CD14-positive monocyte (primary cell): Measurements from ENCODE around the gene ENTHD1. TPM values are rescaled to one million over a fixed set of nuclear protein-coding genes. Genes with fewer than 3 reads are reported as not detected.
"Not testable (repeated sequence)": the region's sequence is repeated elsewhere in the genome, so short reads cannot be mapped to it uniquely, and the experiment has no call there.

ENCODE experiments used
- DNase-seq, 3 donors: peaks; one replicate each; pipeline ENCODE4 v3.0.0-alpha.2; 2011 to 2022
- H2AFZ ChIP-seq: 2 replicates; pipeline ENCODE4 v1.6.0; 2012; ENCODE audit warnings: mild to moderate bottlenecking, low read depth, low read length, inconsistent platforms; ENCODE audit not compliant: insufficient read depth, poor library complexity, severe bottlenecking
- H3K27ac ChIP-seq, 2 donors: 1 replicate in 1 of 2; 2 replicates in 1 of 2; pipeline ENCODE4 v1.5.1; 2012 to 2013; ENCODE audit warnings: low read length in 2 of 2, control low read depth in 1 of 2, inconsistent platforms in 1 of 2, low read depth in 1 of 2, mild to moderate bottlenecking in 1 of 2
- H3K27me3 ChIP-seq, 2 donors: one replicate each; pipeline versions ENCODE4 v1.6.0 to v1.6.1; 2011 to 2013; ENCODE audit warnings: low read length in 2 of 2; ENCODE audit not compliant: control insufficient read depth in 2 of 2, insufficient read depth in 2 of 2
- H3K36me3 ChIP-seq, 2 donors: replicated peaks in 1 of 2; 1 replicate in 1 of 2; 2 replicates in 1 of 2; pipeline versions ENCODE4 v1.5.1 to v1.6.1; 2012 to 2013; ENCODE audit warnings: low read length in 2 of 2, control low read depth in 1 of 2, inconsistent platforms in 1 of 2, mild to moderate bottlenecking in 1 of 2; ENCODE audit not compliant: insufficient read depth in 2 of 2, control insufficient read depth in 1 of 2
- H3K4me1 ChIP-seq, 2 donors: 1 replicate in 1 of 2; 2 replicates in 1 of 2; pipeline versions ENCODE4 v1.5.1 to v1.6.1; 2012 to 2013; ENCODE audit warnings: low read length in 2 of 2, control low read depth in 1 of 2, inconsistent platforms in 1 of 2, mild to moderate bottlenecking in 1 of 2, moderate library complexity in 1 of 2; ENCODE audit not compliant: insufficient read depth in 2 of 2, control insufficient read depth in 1 of 2
- H3K4me2 ChIP-seq: replicated peaks from 2 replicates; pipeline ENCODE3; 2012; ENCODE audit warnings: low read length, moderate library complexity, mild to moderate bottlenecking; ENCODE audit not compliant: poor library complexity, severe bottlenecking; ENCODE audit errors: extremely low read depth
- H3K4me3 ChIP-seq, 3 experiments: fragments of 200-600 bp in 1 of 3; sonication (generic) in 1 of 3; replicated peaks in 1 of 3; 1 replicate in 2 of 3; 2 replicates in 1 of 3; pipeline ENCODE4 v1.5.1; 2011 to 2013; ENCODE audit warnings: low read length in 3 of 3, mild to moderate bottlenecking in 3 of 3, control low read depth in 2 of 3, low read depth in 2 of 3, inconsistent platforms in 1 of 3, moderate library complexity in 1 of 3
- H3K79me2 ChIP-seq: 2 replicates; pipeline ENCODE4 v1.6.0; 2012; ENCODE audit warnings: mild to moderate bottlenecking, control low read depth, inconsistent platforms, low read length, moderate library complexity; ENCODE audit not compliant: insufficient read depth
- H3K9ac ChIP-seq: 2 replicates; pipeline ENCODE4 v1.6.0; 2017; ENCODE audit warnings: low read length, mild to moderate bottlenecking; ENCODE audit not compliant: insufficient read depth, poor library complexity, severe bottlenecking
- H3K9me3 ChIP-seq, 2 donors: replicated peaks in 1 of 2; 1 replicate in 1 of 2; 2 replicates in 1 of 2; pipeline versions ENCODE4 v1.5.1 to v1.6.1; 2012 to 2013; ENCODE audit warnings: low read length in 2 of 2, control low read depth in 1 of 2; ENCODE audit not compliant: control insufficient read depth in 1 of 2, insufficient read depth in 1 of 2
- H4K20me1 ChIP-seq: 2 replicates; pipeline ENCODE4 v1.6.0; 2012; ENCODE audit warnings: mild to moderate bottlenecking, low read length, control low read depth, moderate library complexity; ENCODE audit not compliant: insufficient read depth
- H3K27ac Mint-ChIP-seq, 7 donors: one replicate each; pipeline ENCODE4 v1.8.0; 2020; ENCODE audit warnings: mild to moderate bottlenecking in 7 of 7, mixed read lengths in 7 of 7, moderate library complexity in 6 of 7, inconsistent platforms in 2 of 7
- H3K27me3 Mint-ChIP-seq, 3 donors: one replicate each; pipeline ENCODE4 v1.8.0; 2021 to 2022; ENCODE audit warnings: low read depth in 3 of 3, mild to moderate bottlenecking in 3 of 3, mixed read lengths in 3 of 3, moderate library complexity in 3 of 3, inconsistent platforms in 1 of 3
- H3K36me3 Mint-ChIP-seq, 2 donors: one replicate each; pipeline ENCODE4 v1.8.0; 2020; ENCODE audit warnings: mixed read lengths in 2 of 2, inconsistent platforms in 1 of 2, mild to moderate bottlenecking in 1 of 2
- H3K4me1 Mint-ChIP-seq: one replicate; pipeline ENCODE4 v1.8.0; 2020; ENCODE audit warnings: mild to moderate bottlenecking, mixed read lengths
- H3K4me3 Mint-ChIP-seq, 2 donors: one replicate each; pipeline ENCODE4 v1.8.0; 2020; ENCODE audit warnings: mild to moderate bottlenecking in 2 of 2, mixed read lengths in 2 of 2, moderate library complexity in 1 of 2
- H3K9me3 Mint-ChIP-seq, 7 donors: one replicate each; pipeline ENCODE4 v1.8.0; 2020 to 2022; ENCODE audit warnings: mixed read lengths in 7 of 7, mild to moderate bottlenecking in 6 of 7, moderate library complexity in 6 of 7, inconsistent platforms in 2 of 7
- CTCF ChIP-seq: fragments of 200-600 bp; IDR thresholded peaks from one replicate; pipeline ENCODE4 v1.8.0; 2022; ENCODE audit warnings: antibody characterized with exemption, mild to moderate bottlenecking
- WGBS: methylation state at CpG from one replicate; pipeline ENCODE4 v1.1.5; 2013; ENCODE audit warnings: missing lambda C conversion rate; ENCODE audit not compliant: insufficient coverage; 5-methylcytosine and 5-hydroxymethylcytosine counted together
- intact Hi-C, 2 donors: fragments of 100-400 bp; cut with micrococcal nuclease; formaldehyde crosslinking; loops; one replicate each; pipeline versions ENCODE4 v1.15.0 to v1.15.1; 2023
- polyA plus RNA-seq, 3 donors: library from polyadenylated mRNA; depleted of rRNA in 1 of 3; unstranded in 2 of 3; stranded (reverse) in 1 of 3; fragments of 300-500 nt in 2 of 3; fragments of >200 nt in 1 of 3; fragmentation: Illumina TruSeq in 2 of 3; gene quantifications; 1 replicate in 2 of 3; 2 replicates in 1 of 3; pipeline ENCODE4 v1.2.3, GENCODE V29; 2012 to 2021

The ENTHD1 gene
- polyA plus RNA-seq, 3 donors: not detected

GRCh38 chr22:39851606-39852315, 41.8 kb downstream of the ENTHD1 start:
- H3K79me2 ChIP-seq: no peaks in the 10 kb centered on the region
- no peaks in the 10 kb centered on the region for H4K20me1 ChIP-seq
- H3K4me3 ChIP-seq: no peak overlapping the region
- H2AFZ ChIP-seq: no peak overlapping the region
- no peak overlapping the region for H3K4me3 Mint-ChIP-seq
- intact Hi-C loops: no loop called here
- peaks cover 33% of the 10 kb centered on the region for H3K4me1 Mint-ChIP-seq
- H3K4me1 ChIP-seq: peaks cover 11 to 25% of the 10 kb centered on the region in 2 donors
- H3K27ac ChIP-seq: no peak overlapping the region
- no CpG with 5 or more reads among the region's 4 CpGs for WGBS
- no peak overlapping the region for H3K9ac ChIP-seq
- peaks cover 0 to 1% (median 0%) of the 10 kb centered on the region in 3 donors for H3K27me3 Mint-ChIP-seq
- H3K9me3 ChIP-seq: no peaks in the 10 kb centered on the region
- peak overlapping the region in 4 of 7 donors; percentile 8 to 80 (median 70) for H3K27ac Mint-ChIP-seq
- no peaks in the 10 kb centered on the region for H3K27me3 ChIP-seq
- TF ChIP-seq CTCF: no peak
- H3K9me3 Mint-ChIP-seq: peaks cover 0 to 2% (median 0%) of the 10 kb centered on the region in 7 donors
- H3K36me3 Mint-ChIP-seq: no peaks in the 10 kb centered on the region
- H3K4me2 ChIP-seq: no peak overlapping the region
- no peaks in the 10 kb centered on the region for H3K36me3 ChIP-seq
- DNase-seq: peak in 1 of 3 donors; percentile 11

- no peaks in the 10 kb centered on the region for H3K36me3 Mint-ChIP-seq
- H3K9me3 Mint-ChIP-seq: peaks cover 0 to 3% (median 0%) of the 10 kb centered on the region in 7 donors
- no peak overlapping the region for H3K27ac Mint-ChIP-seq
- H3K9me3 ChIP-seq: no peaks in the 10 kb centered on the region
- no peak overlapping the region for H3K4me3 ChIP-seq
- H2AFZ ChIP-seq: no peak overlapping the region
- H3K4me1 ChIP-seq: peaks cover 19 to 24% of the 10 kb centered on the region in 2 donors
- H3K4me3 Mint-ChIP-seq: no peak overlapping the region
- no peaks in the 10 kb centered on the region for H3K36me3 ChIP-seq
- no peaks in the 10 kb centered on the region for H3K79me2 ChIP-seq
- H3K27ac ChIP-seq: no peak overlapping the region
- WGBS: 100% methylated on average over 1 of the region's 3 CpGs
- peaks cover 27% of the 10 kb centered on the region for H3K4me1 Mint-ChIP-seq
- H4K20me1 ChIP-seq: no peaks in the 10 kb centered on the region
- H3K9ac ChIP-seq: no peak overlapping the region
- peaks cover under 1 to 4% (median 2%) of the 10 kb centered on the region in 3 donors for H3K27me3 Mint-ChIP-seq
- intact Hi-C loops: no loop called here
- H3K27me3 ChIP-seq: no peaks in the 10 kb centered on the region
- no peak for DNase-seq
- no peak overlapping the region for H3K4me2 ChIP-seq
- TF ChIP-seq CTCF: no peak
Measured at GRCh38 chr22:39847477-39847876, 46.1 kb downstream of the ENTHD1 start.

GRCh38 chr22:39846539-39846938, 47.0 kb downstream of the ENTHD1 start:
- H3K36me3 ChIP-seq, H3K9me3 Mint-ChIP-seq, H4K20me1 ChIP-seq, H2AFZ ChIP-seq, H3K27me3 Mint-ChIP-seq, H3K4me3 Mint-ChIP-seq, H3K4me3 ChIP-seq, H3K27ac ChIP-seq, DNase-seq, H3K9me3 ChIP-seq, H3K27me3 ChIP-seq, H3K9ac ChIP-seq, H3K79me2 ChIP-seq, intact Hi-C loops, H3K27ac Mint-ChIP-seq, H3K36me3 Mint-ChIP-seq, H3K4me2 ChIP-seq: not testable (repeated sequence)
- WGBS: no CpG with 5 or more reads among the region's 1 CpG
- peaks cover 10 to 16% of the 10 kb centered on the region in 2 donors for H3K4me1 ChIP-seq
- peaks cover 18% of the 10 kb centered on the region for H3K4me1 Mint-ChIP-seq
